HG03159 (cell line): Measurements from ENCODE around the gene PCDH15.

Experiments
- ATAC-seq: cut with Tn5 transposase; IDR thresholded peaks from one replicate; pipeline ENCODE4 v1.9.1; 2021; ENCODE audit warnings: mild to moderate bottlenecking, moderate library complexity; ENCODE audit not compliant: unreplicated experiment

The PCDH15 gene

DNA sequence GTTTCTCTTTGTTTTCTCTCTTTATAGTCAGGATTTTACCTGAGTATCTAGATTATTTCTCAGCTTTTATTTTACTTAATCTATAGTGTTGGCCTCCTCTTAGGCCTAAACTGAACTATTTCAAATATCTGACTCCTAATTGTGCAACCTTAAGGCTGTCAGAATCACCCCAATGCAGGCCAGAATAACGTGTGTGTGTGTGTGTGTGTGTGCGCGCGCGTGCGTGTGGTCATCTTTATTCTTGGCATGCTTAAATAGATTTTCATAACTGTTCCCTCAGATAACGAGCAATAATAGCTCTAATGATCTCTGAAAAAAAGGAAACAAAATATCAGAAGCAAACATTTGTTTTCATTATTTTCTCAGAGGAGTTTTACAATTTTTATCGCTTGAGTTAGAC is 92.4 kb downstream of the PCDH15 start:
- no peak for ATAC-seq

DNA sequence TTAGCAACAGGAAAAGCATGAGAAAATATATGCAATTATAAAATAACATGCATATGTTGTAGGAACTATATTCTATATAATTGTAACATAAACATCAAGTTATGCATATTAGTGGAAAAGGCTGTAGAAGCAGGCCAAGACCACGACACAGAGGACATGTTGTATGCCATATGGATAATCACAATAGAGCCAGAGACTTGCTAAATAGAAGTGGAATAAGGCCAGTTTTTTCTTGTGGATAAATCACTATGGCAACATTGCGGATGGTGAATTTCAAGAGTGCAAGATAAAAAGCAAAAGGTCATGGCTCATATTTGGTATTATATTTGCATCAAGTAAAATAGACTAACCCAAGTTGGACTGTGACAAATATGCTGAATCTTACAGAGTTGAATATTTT is 93.0 kb downstream of the PCDH15 start:
- no peak for ATAC-seq

DNA sequence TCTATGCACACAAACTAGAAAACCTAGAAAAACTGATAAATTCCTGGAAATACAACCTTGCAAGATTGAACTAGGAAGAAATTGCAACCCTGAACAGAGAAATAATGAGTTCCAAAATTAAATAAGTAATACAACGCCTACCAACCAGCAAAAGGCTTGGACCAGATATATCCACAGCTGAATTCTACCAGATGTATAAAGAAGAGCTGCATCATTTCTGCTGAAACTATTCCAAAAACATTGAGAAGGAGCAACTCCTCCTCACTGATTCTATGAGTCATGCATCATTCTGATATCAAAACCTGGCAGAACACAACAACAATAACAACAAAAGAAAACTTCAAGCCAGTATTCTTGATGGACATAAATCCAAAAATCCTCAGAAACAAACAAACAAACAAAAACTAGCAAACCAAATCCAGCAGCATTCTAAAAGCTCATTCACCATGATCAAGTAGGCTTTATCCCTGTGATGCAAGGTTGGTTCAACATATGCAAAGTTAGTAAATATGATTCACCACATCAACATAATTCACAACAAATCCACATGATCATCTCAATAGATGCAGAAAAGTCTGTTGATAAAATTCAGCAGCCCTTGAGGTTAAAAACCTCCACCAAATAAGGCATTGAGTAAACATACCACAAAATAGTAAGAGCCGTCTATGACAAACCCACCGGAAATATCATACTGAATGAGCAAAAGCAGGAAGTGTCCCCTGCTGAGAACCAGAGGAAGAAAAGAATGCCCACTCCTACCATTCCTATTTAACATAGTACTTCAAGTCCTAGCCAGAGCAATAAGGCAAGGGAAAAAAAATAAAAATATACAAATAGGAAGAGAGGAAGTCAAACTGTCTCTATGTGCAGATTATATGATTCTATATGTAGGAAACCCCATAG is 98.2 kb downstream of the PCDH15 start:
- no peak for ATAC-seq

DNA sequence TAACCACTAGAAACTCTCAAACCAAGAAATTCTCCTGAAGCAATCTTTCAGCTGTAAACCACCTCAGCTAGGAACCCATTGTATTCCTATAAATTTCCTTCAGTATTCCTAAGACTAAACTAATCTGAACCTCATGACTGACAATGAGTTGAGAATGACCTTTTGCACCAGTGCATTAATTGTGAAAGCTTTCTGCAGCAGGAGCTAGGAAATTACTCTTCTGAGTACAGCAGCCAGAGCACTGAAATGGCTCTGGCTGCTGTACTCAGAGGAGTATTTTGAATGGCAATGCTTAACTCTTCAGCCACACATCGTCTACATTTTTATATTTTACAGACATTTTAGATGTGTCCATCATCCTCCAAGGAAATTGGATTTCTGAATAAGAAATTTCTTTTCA is 109.7 kb downstream of the PCDH15 start:
- ATAC-seq: no peak

DNA sequence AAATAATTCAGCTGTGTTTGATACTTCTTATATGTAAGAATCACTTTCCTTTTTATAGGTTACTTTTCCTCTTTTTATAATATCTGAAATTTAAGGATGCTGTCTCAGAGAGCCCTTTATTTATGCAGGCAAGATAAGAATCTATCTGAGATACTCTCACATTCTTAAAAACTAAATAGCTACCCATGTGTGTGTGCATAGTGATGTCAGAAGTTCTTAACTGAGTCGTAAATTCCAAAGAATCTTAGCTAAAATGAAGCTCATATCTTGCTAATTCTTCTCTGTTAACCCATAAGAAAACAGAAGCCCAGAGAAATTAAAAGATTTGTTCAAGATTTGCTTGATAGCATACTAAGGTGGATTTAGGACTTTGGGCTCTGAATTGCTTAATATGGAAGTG is 118.5 kb downstream of the PCDH15 start:
- no peak for ATAC-seq

DNA sequence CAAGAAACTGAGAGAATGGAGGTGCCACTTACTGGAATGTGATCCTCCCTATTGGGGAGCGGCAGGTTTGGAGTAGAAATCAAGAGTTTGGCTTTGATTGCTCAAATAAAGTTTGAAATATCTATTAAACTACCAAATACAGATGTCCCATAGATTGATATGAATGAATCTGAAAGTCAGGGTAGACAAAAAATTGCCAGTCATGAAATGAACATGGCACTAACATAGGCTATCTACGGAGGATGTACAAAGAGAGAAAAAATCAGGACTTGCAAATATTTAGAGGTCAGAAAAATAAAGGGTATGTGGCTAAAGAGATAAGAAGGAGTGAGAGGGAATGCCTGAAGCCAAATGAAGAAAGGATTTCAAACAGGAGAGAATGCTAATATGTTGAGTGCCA is 119.9 kb downstream of the PCDH15 start:
- no peak for ATAC-seq

DNA sequence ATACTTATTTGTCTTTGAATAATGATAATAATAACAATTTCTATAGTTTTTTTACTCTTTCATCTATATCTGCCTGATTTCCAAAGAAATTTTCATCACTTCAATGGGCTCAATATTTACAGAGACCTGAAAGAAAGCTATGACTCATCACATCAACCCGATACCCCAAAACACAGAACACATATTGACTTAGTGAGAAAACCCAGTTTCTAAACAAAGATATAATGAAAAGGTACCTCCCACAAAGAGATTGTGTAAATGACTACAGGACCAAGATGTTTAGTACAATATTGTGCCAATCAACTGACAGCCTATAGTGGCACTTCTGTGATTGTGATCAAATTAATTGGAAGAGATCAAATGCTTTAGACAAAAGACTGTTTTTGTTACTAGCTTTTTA is 133.9 kb downstream of the PCDH15 start:
- ATAC-seq: no peak

DNA sequence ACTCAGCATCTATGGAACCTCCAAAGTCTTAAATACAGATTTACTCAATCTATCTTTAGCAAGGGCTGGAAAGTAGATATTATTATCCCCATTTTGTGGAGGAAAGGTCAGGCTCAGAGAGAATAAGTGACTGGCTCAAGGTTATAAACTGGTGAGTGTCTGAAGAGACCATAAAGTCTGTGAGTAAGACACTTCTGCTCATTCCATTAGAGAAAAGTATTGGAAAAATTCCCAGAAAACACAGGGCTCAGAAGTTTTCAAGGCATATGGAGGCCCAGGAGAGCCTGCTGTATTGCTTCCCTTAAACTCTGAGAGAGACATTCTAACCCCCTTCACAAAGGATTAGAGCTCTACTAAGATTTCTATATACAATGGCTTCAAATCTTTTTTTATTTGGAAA is 134.8 kb downstream of the PCDH15 start:
- no peak for ATAC-seq

DNA sequence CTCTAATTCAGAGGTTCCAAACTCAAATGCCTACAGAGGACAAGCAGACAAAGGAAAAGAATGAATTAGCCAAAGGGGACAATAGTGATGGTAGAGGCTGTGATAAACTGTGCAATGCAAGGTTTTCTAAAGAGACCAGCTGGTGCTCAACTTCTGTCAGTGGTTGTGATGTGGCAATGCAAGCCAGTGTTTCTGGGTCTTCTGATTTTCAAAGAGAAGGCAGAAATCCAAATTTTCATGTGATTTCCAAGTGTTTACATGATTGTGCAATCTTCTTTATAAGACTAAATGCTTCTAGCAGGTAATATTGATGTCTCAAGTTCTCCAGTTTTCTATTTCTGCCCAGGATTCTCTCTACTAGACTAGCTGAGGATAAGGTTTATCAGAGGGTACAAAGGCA is 135.9 kb downstream of the PCDH15 start:
- ATAC-seq: no peak

DNA sequence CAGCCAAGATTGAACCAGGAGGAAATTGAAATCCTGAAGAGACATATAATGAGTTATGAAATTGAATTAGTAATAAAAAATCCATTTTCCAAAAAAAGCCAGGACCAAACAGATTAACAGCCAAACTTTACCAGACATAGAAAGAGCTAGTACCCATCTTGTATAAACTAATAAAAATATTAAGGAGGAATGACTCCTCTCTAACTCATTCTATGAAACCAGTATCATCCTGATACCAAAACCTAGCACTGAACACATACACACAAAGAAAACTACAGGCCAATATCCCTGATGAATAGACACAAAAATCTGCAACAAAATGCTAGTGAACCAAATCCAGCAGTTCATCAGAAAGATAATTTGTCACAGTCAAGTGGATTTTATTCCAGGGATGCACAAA is 140.6 kb downstream of the PCDH15 start:
- ATAC-seq: no peak

DNA sequence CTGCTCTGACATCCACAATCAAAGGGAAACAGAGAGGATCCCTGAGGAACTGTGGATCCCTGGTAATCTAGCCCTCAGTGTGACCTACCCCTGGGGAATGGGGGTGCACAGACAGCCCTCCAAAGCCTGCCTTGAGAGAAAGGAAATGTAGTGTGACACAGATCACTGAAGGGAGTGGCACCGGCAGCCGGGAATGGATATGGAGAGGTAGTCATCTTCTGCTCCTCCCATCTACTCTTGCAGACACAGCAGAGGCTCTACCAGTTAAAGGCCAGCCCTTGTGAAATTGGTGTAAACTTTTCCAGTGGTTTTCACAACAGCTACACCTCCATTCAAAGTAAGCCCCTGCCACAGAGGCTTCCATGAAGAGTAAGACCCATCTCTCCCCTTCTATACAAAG is 144.4 kb downstream of the PCDH15 start:
- no peak for ATAC-seq

DNA sequence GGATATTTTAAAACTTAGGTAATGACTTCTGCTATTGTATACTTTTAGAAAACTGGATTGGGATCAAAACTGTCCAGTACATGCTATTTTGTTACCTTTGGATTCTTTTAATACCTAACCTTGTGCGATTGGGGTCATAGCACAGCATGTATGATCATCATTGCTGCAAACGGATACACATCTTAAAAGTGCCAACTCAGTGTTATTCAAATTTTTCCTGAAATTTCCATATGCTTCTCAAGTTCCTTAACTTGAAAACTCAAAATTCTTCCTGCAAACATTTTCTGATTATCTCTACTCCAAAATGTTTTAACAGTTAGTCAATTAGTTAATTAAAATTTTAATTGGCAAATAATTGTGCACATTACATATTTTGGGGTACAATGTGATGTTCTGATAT is 147.5 kb downstream of the PCDH15 start:
- no peak for ATAC-seq

DNA sequence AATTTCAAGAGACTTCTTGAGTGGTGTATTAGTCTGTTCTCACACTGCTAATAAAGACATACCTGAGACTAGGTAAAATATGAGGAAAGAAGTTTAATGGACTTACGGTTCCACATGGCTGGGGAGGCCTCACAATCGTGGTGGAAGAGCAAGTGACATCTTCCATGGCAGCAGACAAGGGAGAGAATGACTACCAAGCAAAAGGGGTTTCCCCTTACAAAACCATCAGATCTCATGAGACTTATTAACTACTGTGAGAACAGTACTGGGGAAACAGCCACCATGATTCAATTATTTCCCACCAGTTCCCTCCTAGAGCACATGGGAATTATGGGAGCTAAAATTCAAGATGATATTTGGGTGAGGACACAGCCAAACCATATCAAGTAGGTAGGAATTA is 150.5 kb downstream of the PCDH15 start:
- no peak for ATAC-seq

DNA sequence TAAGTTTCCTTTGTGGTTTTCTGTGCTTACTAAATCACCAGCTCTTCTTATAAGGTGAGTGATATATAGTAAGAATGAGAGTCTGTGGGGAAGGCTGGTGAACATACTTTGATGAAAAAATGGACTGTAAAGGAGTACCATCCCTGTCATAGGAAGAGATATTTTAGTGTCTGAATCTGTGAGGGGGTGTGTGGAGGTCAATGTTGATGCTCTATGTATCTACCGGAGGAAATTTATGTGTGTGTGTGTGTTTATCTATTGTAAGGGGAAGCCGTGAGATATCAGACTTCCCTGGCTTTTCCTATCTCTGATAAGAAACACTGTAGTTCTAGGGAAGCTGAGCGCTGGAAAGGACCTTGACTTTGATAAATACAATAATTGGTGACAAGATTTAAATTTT is 179.0 kb downstream of the PCDH15 start:
- ATAC-seq: no peak

DNA sequence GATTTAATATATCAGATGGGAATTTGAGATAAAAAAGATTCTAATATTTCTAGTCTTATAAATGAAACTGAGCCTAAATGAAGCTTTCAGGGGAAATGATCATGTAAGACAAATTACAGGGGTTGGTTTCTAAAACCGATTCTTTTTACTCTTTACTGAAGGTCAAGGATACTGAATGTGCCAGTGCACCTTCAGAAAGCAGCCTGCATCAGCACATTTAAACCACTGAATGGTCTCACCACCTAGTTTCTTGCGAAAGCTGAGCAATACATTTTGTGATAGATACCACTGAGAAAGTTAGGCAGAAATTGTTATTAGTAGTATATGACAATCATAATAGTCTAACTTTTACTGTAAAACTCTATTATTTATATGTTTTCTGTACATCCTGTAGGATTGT is 180.7 kb downstream of the PCDH15 start:
- ATAC-seq: no peak

DNA sequence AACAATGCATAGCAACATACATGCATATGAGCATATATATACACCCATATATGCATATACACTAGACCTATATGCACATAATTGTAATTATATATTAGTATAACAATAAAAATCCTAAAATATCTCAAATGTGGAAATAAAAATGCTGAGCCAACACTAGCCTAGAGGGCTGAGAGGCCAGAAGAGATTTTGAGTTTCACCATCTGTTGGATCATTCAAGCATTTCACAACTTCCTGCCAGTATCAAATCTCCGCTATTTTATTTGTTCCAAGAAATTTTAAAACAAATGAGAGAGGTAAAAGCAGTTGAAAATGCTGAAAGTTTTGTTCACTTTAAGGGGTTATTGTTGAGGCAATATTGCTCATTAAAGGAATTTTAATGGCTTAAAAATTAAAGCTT is 187.0 kb downstream of the PCDH15 start:
- no peak for ATAC-seq

DNA sequence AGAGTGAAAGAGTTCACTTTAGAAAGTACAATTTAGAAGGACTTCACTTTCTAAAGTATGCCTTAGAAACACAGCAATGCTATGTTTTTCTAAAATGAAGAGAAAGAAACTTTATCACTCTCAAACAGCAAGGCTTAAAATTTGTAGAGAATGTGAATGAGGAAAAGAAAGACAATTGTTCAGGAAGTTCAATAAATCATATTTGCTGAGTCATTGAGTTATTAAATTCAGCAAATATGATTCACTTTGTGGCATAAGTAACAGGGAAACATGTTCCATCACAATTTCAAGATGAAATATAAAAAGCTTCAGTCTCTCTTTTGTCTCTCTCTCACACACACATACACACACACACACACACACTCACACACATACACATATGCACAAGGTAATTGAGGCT is 187.9 kb downstream of the PCDH15 start:
- no peak for ATAC-seq

DNA sequence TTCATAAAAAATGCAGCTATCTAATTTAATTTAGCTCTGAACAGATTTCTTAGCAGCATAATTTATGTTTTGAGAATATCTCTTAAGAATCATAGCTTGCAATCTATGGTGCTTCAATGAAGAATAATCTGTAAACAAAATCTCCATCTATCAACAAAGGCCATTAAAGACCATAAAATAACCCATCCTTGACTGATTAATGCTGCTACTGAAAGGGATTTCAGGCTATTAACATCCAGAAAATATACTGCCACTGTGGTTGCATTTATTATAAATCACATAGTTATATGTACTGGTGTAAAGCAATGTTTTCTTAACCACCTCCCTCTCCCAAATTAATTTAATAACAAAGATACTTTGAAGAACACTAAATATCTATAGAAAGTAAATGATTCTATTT is 191.6 kb downstream of the PCDH15 start:
- no peak for ATAC-seq

DNA sequence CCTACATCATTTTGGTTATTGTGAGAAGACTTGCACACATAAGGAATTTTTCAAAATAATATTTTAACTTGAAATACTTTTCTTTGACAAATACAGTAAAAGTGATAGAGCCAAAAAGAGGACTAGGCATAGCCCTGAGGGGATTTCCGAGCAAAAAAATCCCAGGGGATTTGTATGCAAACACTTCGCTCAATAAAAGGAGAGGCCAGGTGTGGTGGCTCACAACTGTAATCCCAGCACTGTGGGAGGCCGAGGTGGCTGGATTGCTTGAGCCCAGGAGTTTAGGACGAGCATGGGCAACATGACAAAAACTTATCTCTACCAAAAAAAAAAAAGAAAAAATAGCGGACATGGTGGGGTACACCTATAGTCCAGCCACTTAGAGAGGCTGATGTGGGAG is 193.0 kb downstream of the PCDH15 start:
- ATAC-seq: no peak

DNA sequence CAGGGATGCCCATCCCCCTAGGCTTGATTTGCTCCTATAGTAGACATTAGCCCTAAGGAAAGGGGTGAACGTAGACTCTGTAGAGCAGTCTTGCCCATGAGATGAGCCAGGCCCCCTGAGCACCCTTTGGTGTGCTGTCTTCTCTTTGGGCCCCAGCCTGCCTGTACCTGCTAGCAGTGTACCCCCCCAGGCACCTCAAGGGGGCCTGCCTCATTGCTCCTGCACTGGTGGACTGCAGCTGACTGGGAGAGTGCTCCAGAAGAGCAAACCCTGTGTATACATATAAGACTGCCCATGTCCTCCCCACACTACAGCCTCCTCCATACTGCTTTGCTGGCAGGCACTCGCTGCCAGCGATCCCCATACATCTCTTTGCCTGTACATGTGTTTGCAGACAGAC is 206.7 kb downstream of the PCDH15 start:
- ATAC-seq: no peak

DNA sequence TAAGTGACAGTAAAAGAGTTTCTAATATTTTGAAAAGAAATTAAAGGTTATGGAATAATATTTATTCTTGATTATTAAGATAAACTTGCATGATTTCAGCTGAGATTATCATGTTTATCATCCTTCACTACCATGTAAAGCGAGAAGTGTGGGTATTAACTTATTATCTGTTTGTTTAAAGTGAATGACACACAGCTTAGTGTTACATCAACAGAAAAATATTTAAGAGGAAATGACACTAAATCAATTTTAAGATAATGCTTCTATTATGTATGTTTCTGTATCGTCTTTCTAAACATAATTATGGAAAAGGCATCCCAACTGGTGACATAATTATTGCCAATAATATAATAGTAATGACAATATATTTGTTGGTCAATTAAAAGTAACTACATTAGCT is 213.1 kb downstream of the PCDH15 start:
- ATAC-seq: no peak

DNA sequence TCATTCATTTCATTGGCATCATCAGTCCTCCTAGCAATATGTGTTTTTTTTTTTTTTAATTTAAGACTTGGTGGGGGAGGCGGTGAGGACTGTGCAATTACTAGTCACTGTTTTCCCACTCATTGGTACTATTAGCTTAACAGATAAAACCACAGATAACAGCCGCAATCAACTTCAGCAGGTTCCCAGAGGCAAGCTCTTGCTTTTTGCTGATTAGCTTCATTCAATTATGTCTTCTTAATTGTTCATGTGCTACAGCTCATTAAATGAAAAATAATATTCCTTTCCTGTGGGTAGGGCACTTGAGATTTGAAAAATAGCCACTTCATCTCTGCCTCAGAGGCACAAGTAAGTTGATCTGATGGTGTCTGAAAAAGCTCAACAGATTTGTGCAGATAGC is 215.5 kb downstream of the PCDH15 start:
- no peak for ATAC-seq

DNA sequence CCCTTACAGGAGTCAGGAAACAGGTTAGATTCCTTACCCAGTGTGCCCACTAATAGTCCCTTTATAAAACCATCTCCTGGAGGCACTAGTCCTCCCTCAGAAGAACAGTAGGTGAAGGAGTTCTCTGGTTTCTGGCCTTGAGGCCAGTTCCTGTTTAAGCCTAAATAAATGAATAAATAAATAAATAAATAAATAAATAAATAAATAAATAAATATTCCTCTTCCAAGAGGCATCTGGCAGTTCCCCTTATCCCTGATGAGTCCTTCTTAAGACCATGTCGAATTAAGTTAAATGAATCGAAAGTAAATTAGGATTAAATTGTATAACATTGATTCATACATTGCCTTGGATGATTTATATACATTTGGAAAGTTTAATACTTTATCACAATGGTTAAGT is 223.3 kb downstream of the PCDH15 start:
- ATAC-seq: no peak
